SK-N-MC (cell line): Measurements from ENCODE around the gene MYRFL.

Experiments used
- EZH2 ChIP-seq: fragments of 200-600 bp; sonication (generic); IDR thresholded peaks from one replicate; pipeline ENCODE4 v1.6.1; 2017; ENCODE audit warnings: antibody characterized with exemption
- POLR2AphosphoS5 ChIP-seq: IDR thresholded peaks from 2 replicates; pipeline ENCODE4 v1.6.1; 2012; ENCODE audit warnings: mild to moderate bottlenecking, low read depth, low read length, borderline replicate concordance

DNA sequence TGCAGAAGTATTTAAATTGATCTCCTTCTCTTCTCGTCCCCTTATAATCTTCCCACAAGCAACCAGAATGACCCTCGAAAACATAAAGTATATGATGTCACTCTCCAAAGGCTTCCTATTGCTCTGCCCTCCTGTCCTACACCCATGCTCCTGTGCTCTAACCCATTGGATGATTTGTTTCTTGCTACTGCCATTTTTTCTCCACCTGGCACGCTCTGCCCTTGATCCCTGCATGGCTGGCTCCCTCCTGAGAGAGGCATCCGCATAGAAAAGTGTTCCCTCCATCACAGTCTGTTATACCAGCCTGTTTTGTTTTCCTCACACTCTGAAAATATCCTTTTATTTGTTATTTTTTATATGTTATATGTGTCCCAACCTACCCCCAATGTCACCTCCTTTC is 19.8 kb downstream of the MYRFL start:
- TF ChIP-seq POLR2AphosphoS5 = no peak
- no peak for TF ChIP-seq EZH2
